Skeletal muscle satellite cell (primary cell): ENCODE measurements around the gene PPP1R27.

Experiments
- H3K27me3 ChIP-seq: 2 replicates; pipeline ENCODE4 v1.7.0; 2013; ENCODE audit warnings: low read length; ENCODE audit not compliant: control insufficient read depth, insufficient read depth
- H3K36me3 ChIP-seq: 2 replicates; pipeline ENCODE4 v1.7.0; 2013; ENCODE audit warnings: mild to moderate bottlenecking, control low read depth, low read length; ENCODE audit not compliant: insufficient read depth
- H3K4me1 ChIP-seq: 2 replicates; pipeline ENCODE4 v1.7.0; 2013; ENCODE audit warnings: low read length; ENCODE audit not compliant: control insufficient read depth, insufficient read depth
- H3K4me2 ChIP-seq: 2 replicates; pipeline ENCODE4 v1.7.0; 2013; ENCODE audit warnings: mild to moderate bottlenecking, low read length
- H3K4me3 ChIP-seq: 2 replicates; pipeline ENCODE4 v1.7.0; 2013; ENCODE audit warnings: low read length
- H3K9ac ChIP-seq: 2 replicates; pipeline ENCODE4 v1.7.0; 2013; ENCODE audit warnings: mild to moderate bottlenecking, low read depth, low read length, moderate library complexity
- H3K9me3 ChIP-seq: replicated peaks from 2 replicates; pipeline ENCODE4 v1.7.0; 2013; ENCODE audit warnings: mild to moderate bottlenecking, control low read depth, low read length

Gene PPP1R27

GRCh38 chr17:81805707-81806460 lies 29.0 kb downstream of the PPP1R27 start:
- H3K9ac ChIP-seq = no peak overlapping the region
- H3K4me2 ChIP-seq = no peak overlapping the region
- H3K9me3 ChIP-seq = no peaks in the 10 kb centered on the region
- H3K36me3 ChIP-seq = no peaks in the 10 kb centered on the region
- no peaks in the 10 kb centered on the region for H3K4me1 ChIP-seq
- H3K27me3 ChIP-seq = peaks cover 76% of the 10 kb centered on the region
- H3K4me3 ChIP-seq = no peak overlapping the region

- no peak overlapping the region for H3K4me2 ChIP-seq
- H3K4me3 ChIP-seq = no peak overlapping the region
- H3K9me3 ChIP-seq = no peaks in the 10 kb centered on the region
- peaks cover 76% of the 10 kb centered on the region for H3K27me3 ChIP-seq
- no peaks in the 10 kb centered on the region for H3K4me1 ChIP-seq
- no peak overlapping the region for H3K9ac ChIP-seq
- H3K36me3 ChIP-seq = no peaks in the 10 kb centered on the region
Observed at GRCh38 chr17:81804559-81805399, 30.1 kb downstream of the PPP1R27 start.

- no peaks in the 10 kb centered on the region for H3K9me3 ChIP-seq
- no peaks in the 10 kb centered on the region for H3K4me1 ChIP-seq
- no peak within 1 kb of the TSS for H3K4me3 ChIP-seq
- H3K9ac ChIP-seq = no peak within 1 kb of the TSS
- peaks cover 68% of the 10 kb centered on the region for H3K27me3 ChIP-seq
- no peaks in the 10 kb centered on the region for H3K36me3 ChIP-seq
- no peak within 1 kb of the TSS for H3K4me2 ChIP-seq
Observed at GRCh38 chr17:81803728-81804558, 30.9 kb downstream of the PPP1R27 start, which contains the start of gene GCGR. Gene GCGR (plus strand): TSS chr17:81804150. CDS start chr17:81809019, 4,869 bp downstream.

GRCh38 chr17:81802856-81803643 lies 31.8 kb downstream of the PPP1R27 start:
- Histone ChIP-seq H3K9me3 (no peaks in the 10 kb centered on the region), H3K4me3 (no peak overlapping the region), H3K4me1 (no peaks in the 10 kb centered on the region), H3K4me2 (no peak overlapping the region), H3K36me3 (no peaks in the 10 kb centered on the region), H3K27me3 (peaks cover 62% of the 10 kb centered on the region), H3K9ac (no peak overlapping the region)

GRCh38 chr17:81802048-81802758 lies 32.6 kb downstream of the PPP1R27 start:
- no peaks in the 10 kb centered on the region for H3K4me1 ChIP-seq
- no peaks in the 10 kb centered on the region for H3K9me3 ChIP-seq
- H3K9ac ChIP-seq = no peak overlapping the region
- H3K36me3 ChIP-seq = no peaks in the 10 kb centered on the region
- H3K4me3 ChIP-seq = no peak overlapping the region
- H3K4me2 ChIP-seq = no peak overlapping the region
- H3K27me3 ChIP-seq = peaks cover 54% of the 10 kb centered on the region

GRCh38 chr17:81801327-81801726 lies 33.5 kb downstream of the PPP1R27 start:
- Histone ChIP-seq H3K4me1 (no peaks in the 10 kb centered on the region), H3K36me3 (no peaks in the 10 kb centered on the region), H3K9ac (no peak overlapping the region), H3K9me3 (no peaks in the 10 kb centered on the region), H3K4me2 (no peak overlapping the region), H3K27me3 (peaks cover 47% of the 10 kb centered on the region), H3K4me3 (no peak overlapping the region)

GRCh38 chr17:81794509-81794908 lies 40.3 kb downstream of the PPP1R27 start:
- H3K9me3 ChIP-seq = no peaks in the 10 kb centered on the region
- H3K9ac ChIP-seq = no peak overlapping the region
- H3K4me2 ChIP-seq = no peak overlapping the region
- H3K36me3 ChIP-seq = no peaks in the 10 kb centered on the region
- no peak overlapping the region for H3K4me3 ChIP-seq
- no peaks in the 10 kb centered on the region for H3K4me1 ChIP-seq
- H3K27me3 ChIP-seq = peaks cover 8% of the 10 kb centered on the region

GRCh38 chr17:81794074-81794476 lies 40.8 kb downstream of the PPP1R27 start:
- Histone ChIP-seq H3K4me3 (no peak overlapping the region), H3K9ac (no peak overlapping the region), H3K4me1 (no peaks in the 10 kb centered on the region)

GRCh38 chr17:81792675-81793615 lies 41.9 kb downstream of the PPP1R27 start:
- no peak overlapping the region for H3K4me3 ChIP-seq
- no peaks in the 10 kb centered on the region for H3K9me3 ChIP-seq
- no peaks in the 10 kb centered on the region for H3K36me3 ChIP-seq
- peaks cover 8% of the 10 kb centered on the region for H3K27me3 ChIP-seq
- no peak overlapping the region for H3K4me2 ChIP-seq
- H3K4me1 ChIP-seq = no peaks in the 10 kb centered on the region
- no peak overlapping the region for H3K9ac ChIP-seq

More at GRCh38 chr17:81794074-81794476, 40.8 kb downstream of the PPP1R27 start:
- H3K36me3 ChIP-seq = no peaks in the 10 kb centered on the region
- H3K27me3 ChIP-seq = peaks cover 8% of the 10 kb centered on the region
- no peaks in the 10 kb centered on the region for H3K9me3 ChIP-seq
- no peak overlapping the region for H3K4me2 ChIP-seq
